NT2/D1 (cell line): ENCODE data around the gene IGF2BP2.

Experiments
- SUZ12 ChIP-seq: IDR thresholded peaks from 2 replicates; pipeline ENCODE4 v1.6.1; 2011; ENCODE audit not compliant: insufficient read length, insufficient read depth; ENCODE audit errors: extremely low read depth
- YY1 ChIP-seq: IDR thresholded peaks from 2 replicates; pipeline ENCODE4 v1.6.1; 2011; ENCODE audit not compliant: insufficient read length, insufficient read depth
- ZNF274 ChIP-seq: IDR thresholded peaks from 2 replicates; pipeline ENCODE4 v1.6.1; 2011; ENCODE audit warnings: mild to moderate bottlenecking, low read depth, low read length

DNA sequence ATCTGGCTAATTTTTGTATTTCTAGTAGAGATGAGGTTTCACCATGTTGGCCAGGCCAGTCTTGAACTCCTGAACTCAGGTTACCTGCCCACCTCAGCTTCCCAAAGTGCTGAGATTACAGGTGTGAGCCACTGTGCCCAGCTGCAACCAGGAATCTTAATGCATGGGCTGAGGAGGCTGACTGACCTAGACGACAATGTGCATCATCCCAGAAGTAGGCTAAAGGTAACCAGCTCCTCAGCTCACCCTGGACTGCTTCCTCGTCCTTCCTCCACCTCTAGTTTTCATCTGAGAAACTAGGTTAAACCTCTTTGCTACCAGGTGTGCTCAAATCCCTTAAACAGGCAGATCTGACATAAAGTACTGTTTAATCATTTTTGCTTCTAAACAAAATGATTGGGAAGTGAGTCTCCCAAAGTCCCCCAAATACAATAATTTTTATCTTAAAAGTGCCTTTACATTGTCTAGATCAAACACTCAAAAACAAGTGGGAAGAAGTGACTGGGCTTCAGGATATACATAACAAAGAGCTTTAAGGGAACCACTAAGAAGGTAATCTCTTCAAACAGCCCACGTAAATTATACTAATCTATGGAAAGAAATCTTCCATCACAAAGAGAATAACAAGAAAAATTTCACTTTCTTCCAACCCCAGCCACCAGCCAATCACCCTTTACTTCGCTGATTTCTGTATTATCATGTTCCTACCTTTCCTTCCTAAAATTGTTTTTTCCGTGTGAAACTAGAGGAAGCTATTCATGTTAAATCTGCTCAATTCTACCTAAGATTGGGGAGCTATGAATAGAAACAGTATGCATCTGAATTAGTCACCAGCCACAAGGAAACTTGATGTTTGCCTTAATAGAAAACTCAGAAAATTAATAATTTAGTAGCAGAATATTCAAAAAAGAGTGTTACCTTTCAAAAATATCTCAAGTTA lies 34.7 kb downstream of the IGF2BP2 start:
- no peak for TF ChIP-seq YY1
- TF ChIP-seq ZNF274, result no peak
- TF ChIP-seq SUZ12, result no peak
